VCaP (cell line): ENCODE measurements around the gene PCDH8.

Experiments used
- H3K27ac ChIP-seq: fragments of 450-650 bp; 2 replicates; pipeline ENCODE4 v1.5.1; 2017
- CTCF ChIP-seq: fragments of 450-650 bp; conservative IDR thresholded peaks from 2 replicates; pipeline ENCODE4 v1.5.1; 2017; ENCODE audit warnings: mild to moderate bottlenecking, moderate library complexity

Gene PCDH8

GRCh38 chr13:52810011-52810410 is 38.4 kb downstream of the PCDH8 start:
- peak overlapping the region; percentile 56 for H3K27ac ChIP-seq
- no peak for TF ChIP-seq CTCF

GRCh38 chr13:52809310-52809769 is 39.1 kb downstream of the PCDH8 start:
- H3K27ac ChIP-seq: peak overlapping the region; percentile 56
- peak; percentile 85 for TF ChIP-seq CTCF

- no peak for TF ChIP-seq CTCF
- peak overlapping the region; percentile 56 for H3K27ac ChIP-seq
Measured at GRCh38 chr13:52808842-52809219, 39.6 kb downstream of the PCDH8 start.

GRCh38 chr13:52806029-52806428 is 42.4 kb downstream of the PCDH8 start:
- no peak overlapping the region for H3K27ac ChIP-seq
- TF ChIP-seq CTCF: no peak

- no peak for TF ChIP-seq CTCF
- H3K27ac ChIP-seq: no peak overlapping the region
Measured at GRCh38 chr13:52804202-52804641, 44.2 kb downstream of the PCDH8 start.

- no peak for TF ChIP-seq CTCF
- no peak overlapping the region for H3K27ac ChIP-seq
Measured at GRCh38 chr13:52800856-52801255, 47.6 kb downstream of the PCDH8 start.

- H3K27ac ChIP-seq: no peak overlapping the region
- no peak for TF ChIP-seq CTCF
Measured at GRCh38 chr13:52798770-52799430, 49.5 kb downstream of the PCDH8 start.
